GM21529 (cell line): Measurements from ENCODE around the gene ITGA11.

Experiments
- ATAC-seq: cut with Tn5 transposase; IDR thresholded peaks from one replicate; pipeline ENCODE4 v1.9.1; 2021; ENCODE audit not compliant: unreplicated experiment

The ITGA11 gene

GRCh38 chr15:68276668-68277067 lies 155.3 kb downstream of the ITGA11 start:
- no peak for ATAC-seq

- no peak for ATAC-seq
Measured at GRCh38 chr15:68275165-68275746, 156.7 kb downstream of the ITGA11 start.

- no peak for ATAC-seq
Measured at GRCh38 chr15:68274201-68274848, 157.6 kb downstream of the ITGA11 start.

- ATAC-seq = no peak
Measured at GRCh38 chr15:68272721-68273271, 159.2 kb downstream of the ITGA11 start.

- ATAC-seq = no peak
Measured at GRCh38 chr15:68271854-68272471, 160.0 kb downstream of the ITGA11 start.

- ATAC-seq = no peak
Measured at GRCh38 chr15:68268405-68268804, 163.6 kb downstream of the ITGA11 start.

- no peak for ATAC-seq
Measured at GRCh38 chr15:68265674-68266073, 166.3 kb downstream of the ITGA11 start.

GRCh38 chr15:68265081-68265480 lies 166.9 kb downstream of the ITGA11 start:
- no peak for ATAC-seq

GRCh38 chr15:68264282-68264681 lies 167.7 kb downstream of the ITGA11 start:
- no peak for ATAC-seq

- ATAC-seq = no peak
Measured at GRCh38 chr15:68262514-68263356, 169.2 kb downstream of the ITGA11 start.

- ATAC-seq = no peak
Measured at GRCh38 chr15:68261980-68262379, 170.0 kb downstream of the ITGA11 start.

GRCh38 chr15:68261241-68261640 lies 170.7 kb downstream of the ITGA11 start:
- ATAC-seq = no peak

- ATAC-seq = no peak
Measured at GRCh38 chr15:68259883-68260282, 172.1 kb downstream of the ITGA11 start.

- no peak for ATAC-seq
Measured at GRCh38 chr15:68258692-68259091, 173.3 kb downstream of the ITGA11 start.

- ATAC-seq = no peak
Measured at GRCh38 chr15:68256675-68257450, 175.1 kb downstream of the ITGA11 start.

- no peak for ATAC-seq
Measured at GRCh38 chr15:68252925-68253534, 178.9 kb downstream of the ITGA11 start.

- no peak for ATAC-seq
Measured at GRCh38 chr15:68249058-68249713, 182.8 kb downstream of the ITGA11 start.
